SU-DHL-6 (cell line): ENCODE results near the gene MPV17.
"Not testable (repeated sequence)": the region's sequence is repeated elsewhere in the genome, so short reads cannot be mapped to it uniquely, and the experiment has no call there.

ENCODE experiments used
- EZH2phosphoT487 ChIP-seq: fragments of 200-600 bp; sonication (generic), shearing (Covaris generic); conservative IDR thresholded peaks from 2 replicates; pipeline ENCODE4 v1.6.1; 2018; ENCODE audit warnings: mild to moderate bottlenecking, antibody characterized with exemption, low read length, moderate library complexity, mixed read lengths
- TF ChIP-seq, protein P1 (sequence below): fragments of 200-600 bp; sonication (generic); IDR thresholded peaks from one replicate; pipeline ENCODE4 v1.5.1; 2017; ENCODE audit warnings: antibody characterized with exemption, mild to moderate bottlenecking, low read length, moderate library complexity; ENCODE audit not compliant: insufficient read depth, poor library complexity, severe bottlenecking

- TF ChIP-seq, protein P1, sequence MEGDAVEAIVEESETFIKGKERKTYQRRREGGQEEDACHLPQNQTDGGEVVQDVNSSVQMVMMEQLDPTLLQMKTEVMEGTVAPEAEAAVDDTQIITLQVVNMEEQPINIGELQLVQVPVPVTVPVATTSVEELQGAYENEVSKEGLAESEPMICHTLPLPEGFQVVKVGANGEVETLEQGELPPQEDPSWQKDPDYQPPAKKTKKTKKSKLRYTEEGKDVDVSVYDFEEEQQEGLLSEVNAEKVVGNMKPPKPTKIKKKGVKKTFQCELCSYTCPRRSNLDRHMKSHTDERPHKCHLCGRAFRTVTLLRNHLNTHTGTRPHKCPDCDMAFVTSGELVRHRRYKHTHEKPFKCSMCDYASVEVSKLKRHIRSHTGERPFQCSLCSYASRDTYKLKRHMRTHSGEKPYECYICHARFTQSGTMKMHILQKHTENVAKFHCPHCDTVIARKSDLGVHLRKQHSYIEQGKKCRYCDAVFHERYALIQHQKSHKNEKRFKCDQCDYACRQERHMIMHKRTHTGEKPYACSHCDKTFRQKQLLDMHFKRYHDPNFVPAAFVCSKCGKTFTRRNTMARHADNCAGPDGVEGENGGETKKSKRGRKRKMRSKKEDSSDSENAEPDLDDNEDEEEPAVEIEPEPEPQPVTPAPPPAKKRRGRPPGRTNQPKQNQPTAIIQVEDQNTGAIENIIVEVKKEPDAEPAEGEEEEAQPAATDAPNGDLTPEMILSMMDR: not testable (repeated sequence)
- TF ChIP-seq EZH2phosphoT487: not testable (repeated sequence)
Observed at GRCh38 chr2:27300606-27301005, 22.3 kb downstream of the MPV17 start.
